HG03039 (cell line): ENCODE measurements around the gene KDF1.

Source experiments
- ATAC-seq: cut with Tn5 transposase; IDR thresholded peaks from one replicate; pipeline ENCODE4 v1.9.1; 2021; ENCODE audit warnings: mild to moderate bottlenecking, moderate library complexity; ENCODE audit not compliant: unreplicated experiment

KDF1 gene

DNA sequence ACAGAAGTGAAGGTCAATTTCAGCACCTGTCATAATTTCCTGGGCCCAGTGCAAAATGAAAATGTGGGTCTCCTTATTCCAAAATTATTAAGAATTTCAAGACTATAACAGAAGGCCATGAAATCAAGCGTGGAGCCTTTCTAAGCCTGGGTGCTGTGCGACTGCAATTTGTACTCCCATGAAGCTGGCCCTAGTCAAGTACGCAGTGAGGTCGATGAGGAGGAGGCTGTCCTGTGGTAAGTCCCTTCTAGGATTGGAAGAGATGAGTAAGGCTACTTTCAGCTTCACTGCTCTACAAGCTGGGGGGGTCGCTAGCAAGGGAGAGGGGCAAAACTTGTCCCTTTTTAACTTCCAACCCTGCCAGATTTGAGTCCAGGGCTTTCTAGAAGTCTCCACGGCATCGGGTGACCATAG, 39.1 kb downstream of the KDF1 start:
- ATAC-seq, result no peak

DNA sequence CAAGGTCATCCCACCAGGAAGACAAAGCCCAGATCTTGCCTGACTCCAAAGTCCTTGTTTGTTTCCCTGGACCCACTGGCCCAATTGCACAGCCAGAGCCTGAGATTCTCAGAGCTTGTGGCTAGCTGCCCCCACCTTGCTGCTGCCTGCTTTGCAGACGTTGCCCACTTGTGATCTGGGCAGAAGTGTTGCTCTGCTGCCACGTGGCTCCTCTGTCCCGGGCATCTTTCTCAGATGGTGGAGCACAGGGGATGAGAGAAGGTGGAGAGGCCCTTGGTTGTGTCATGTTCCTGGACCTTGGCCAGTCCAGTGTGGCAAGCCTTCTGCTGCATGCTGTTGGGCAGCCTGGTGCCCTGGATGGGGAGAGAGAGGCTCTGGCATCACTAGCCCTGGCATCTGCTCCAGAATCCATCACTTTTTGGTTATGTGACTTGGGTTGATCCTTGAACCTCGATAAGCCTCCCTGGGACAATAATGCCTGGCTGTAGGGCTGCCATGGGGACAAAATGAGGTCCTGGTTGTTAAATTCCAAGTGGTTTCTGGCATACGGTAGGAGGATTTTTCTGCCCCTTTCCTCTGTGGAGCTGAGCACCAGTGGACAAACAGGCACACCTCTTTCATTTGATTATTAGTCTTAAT, 44.9 kb downstream of the KDF1 start:
- ATAC-seq, result no peak

DNA sequence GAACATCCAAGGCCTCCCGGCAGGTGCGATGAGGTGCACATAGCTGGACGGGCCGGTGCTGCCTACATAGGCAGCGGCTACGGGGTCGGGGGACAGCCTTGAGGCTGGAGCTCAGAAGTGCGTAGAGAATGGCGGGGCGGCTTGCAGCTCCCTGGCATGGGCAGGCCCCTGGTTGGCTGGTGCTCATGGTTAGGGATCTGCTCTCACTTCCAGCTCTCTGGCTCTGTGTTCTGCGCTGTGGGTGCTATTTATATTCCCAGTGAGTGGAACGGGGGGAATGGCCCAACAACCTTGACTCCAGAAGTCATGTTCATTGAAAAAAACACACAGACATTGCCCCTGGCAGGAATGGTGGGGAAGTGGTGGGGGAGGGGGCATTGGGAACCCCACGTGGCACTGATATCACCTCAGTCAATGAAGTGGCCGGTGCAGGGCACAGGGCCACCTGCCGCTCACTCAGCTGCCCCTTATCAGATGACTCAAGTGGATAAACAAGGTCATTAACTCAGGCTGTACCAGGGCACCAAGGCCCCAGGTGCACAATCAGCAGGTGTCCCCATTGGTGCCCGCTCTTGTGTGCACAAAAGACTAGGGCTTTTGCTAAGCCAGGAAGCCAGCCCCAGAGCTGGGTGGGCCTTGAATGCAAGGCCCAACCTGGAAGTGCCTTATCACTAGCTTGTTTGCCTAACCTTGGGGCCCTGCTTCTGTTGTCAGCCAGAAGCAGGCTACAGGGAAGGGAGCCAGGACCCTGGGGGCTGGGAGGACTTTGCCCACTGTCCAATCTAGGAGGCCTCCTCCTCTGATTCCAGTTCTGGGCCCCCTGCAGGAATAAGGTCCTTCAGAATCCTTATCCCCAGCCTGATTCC, 46.3 kb downstream of the KDF1 start, which contains the start of gene NR0B2:
Gene NR0B2, minus strand, starts transcription at position 222 of the 866 bp plus-strand sequence. Its CDS starts 35 bp downstream, at position 187.
- ATAC-seq, result no peak

DNA sequence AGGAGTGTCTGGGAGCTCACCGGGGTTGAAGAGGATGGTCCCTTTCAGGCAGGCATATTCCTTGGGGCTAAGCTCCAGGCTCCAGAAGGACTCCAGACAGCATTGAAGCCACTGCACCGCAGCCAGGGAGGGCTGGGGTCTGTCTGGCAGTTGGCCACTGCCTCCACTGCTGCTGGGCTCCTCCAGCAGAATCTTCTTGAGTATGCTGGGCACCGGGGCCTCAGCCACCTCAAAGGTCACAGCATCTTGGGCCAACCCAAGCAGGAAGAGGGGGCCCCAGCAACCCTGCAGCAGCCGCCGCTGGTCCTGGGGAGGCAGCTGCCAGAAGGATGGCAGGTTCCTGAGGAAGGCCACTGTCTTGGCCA, 46.9 kb downstream of the KDF1 start:
- no peak for ATAC-seq

DNA sequence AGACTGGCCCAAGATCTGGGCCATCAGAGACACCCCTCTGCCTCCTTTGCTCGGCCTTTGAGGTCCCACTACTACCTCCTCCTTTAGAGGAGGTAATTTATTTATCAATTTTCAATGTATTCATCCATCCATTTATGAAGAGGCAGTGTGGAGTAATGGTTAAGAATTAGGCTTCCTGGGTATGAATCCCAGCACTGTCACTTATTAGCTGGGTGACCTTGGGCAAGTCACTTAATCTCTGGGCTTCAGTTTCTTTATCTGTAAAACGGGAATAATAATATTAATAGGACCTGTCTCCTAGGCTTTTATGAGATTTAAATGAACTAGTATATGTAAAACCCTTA, 48.1 kb downstream of the KDF1 start:
- no peak for ATAC-seq

DNA sequence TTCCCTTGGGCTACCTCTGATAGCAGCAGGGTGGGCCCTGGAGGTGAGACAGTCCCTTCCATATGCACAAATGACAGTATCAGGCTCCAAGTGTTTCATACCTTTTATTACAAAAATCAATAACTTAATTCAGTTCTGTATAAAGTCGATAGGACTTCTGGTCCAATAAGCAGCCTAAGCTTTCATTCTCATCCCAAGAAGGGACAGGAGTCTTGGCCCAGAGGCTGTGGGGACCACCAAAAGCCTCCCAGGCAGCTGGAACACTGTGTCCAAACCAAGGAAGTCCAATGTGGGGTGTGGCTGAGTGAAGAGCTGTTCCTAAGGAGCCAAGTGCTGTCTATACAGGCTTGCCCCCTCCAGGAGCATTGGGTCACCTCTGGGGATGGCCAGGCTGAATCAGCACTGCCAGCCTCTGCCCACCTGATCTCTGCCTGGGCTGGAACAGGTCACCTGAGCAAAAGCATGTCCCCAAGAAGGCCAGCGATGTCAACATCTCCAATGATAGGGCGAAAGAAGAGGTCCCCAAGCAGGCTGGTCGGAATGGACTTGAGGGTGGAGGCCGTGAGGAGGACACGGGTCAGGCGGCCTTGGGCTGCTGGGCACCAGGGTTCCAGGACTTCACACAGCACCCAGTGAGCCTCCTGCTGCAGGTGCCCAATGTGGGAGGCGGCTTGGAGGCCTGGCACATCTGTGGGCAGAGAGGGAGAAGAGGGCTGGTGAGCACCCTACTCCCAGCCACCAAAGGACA, 48.7 kb downstream of the KDF1 start:
- no peak for ATAC-seq

DNA sequence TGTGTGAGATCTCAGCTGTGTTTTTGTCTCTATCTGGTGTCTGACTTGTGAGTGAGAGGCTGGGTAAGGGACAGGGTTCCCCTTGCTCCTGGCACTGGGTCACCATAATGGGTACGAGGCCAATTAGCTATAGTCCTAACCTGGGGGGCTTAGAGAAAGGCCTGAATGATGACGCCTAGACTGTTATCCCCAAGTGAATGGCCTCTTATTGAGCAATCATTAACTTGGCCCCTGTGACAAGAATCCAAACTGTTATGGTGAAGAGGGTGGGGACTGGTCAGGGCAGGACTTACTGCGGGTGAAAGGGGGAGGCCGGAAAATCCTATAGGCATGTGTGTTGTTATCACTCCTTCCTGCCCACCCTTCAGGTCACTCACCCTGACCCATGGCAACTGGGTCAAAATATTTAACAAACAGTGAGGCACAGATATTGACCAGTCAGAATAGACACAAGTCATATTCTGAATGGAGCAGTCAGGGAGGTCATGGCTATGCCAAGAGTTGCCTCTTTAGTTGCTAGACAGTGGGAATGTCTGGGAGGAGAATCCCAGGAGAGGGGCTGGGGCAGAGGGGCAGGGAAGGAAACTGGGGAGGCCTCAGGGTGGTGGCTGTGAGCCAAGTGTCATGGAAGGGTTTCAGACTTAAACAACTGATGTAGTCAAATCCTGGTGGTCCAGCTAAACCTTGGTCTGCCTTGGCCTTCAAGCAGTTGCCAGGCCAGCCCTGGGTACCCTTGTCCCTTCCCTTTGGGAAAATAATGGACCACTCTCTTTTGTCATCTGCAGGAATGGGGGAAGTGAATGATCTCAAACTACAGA, 49.7 kb downstream of the KDF1 start:
- ATAC-seq, result no peak

DNA sequence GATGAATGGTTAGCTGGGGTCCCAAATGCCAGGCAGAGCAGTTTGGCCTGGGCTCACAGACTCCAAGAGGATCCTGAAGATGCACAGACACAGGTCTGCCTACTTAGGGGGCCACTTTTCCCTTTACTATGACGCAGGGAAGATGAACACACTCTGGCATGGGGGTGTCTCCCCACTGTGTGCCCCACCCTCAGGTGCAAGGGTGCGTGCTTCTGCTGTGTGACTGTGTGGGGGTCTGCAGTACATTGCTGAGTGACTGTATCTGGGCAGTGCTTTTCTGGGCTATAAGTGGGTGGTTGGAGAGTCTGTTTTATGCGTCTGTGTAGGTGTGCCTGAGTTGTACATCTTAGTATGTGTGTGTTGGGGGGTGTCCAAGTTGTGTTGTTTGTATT, 50.3 kb downstream of the KDF1 start:
- ATAC-seq, result no peak

DNA sequence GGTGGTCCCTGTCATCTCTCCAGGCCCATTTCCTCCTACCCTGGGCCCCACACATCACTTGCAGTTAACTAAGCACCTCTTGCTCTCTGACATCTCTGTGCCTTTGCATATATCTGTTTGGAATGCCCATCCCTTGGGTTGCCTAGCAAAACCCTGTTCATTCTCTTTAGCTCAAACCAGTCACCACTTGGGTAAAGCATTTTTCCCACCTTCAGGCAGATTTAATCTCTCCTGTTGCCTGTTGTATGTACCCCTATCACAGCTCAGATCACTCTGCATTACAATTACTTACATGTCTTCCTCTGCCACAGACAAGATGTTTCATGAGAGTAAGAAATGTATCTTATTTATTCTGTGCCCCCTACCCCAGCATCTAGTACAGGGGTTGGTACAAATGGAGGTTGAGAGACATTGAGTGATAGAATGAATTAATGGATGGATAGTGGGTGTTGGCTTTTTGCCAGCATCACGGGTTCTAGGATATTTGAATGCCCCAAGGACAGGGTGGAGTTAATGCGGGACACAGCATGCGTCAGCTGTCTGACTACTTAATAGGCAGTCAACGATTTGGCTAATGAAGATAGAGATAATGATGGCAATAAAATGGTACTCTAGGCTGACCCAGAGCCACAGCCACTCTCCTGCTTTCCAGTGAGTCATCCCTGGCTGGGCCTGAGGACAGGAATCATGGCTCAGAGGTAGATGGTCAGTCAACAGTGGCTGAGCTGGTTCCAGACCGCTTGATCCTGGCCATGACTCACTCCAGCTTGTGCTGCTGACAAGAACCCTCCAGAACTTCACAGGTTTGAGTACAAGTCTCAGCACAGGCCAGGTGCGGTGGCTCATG, 53.0 kb downstream of the KDF1 start:
- ATAC-seq, result no peak

DNA sequence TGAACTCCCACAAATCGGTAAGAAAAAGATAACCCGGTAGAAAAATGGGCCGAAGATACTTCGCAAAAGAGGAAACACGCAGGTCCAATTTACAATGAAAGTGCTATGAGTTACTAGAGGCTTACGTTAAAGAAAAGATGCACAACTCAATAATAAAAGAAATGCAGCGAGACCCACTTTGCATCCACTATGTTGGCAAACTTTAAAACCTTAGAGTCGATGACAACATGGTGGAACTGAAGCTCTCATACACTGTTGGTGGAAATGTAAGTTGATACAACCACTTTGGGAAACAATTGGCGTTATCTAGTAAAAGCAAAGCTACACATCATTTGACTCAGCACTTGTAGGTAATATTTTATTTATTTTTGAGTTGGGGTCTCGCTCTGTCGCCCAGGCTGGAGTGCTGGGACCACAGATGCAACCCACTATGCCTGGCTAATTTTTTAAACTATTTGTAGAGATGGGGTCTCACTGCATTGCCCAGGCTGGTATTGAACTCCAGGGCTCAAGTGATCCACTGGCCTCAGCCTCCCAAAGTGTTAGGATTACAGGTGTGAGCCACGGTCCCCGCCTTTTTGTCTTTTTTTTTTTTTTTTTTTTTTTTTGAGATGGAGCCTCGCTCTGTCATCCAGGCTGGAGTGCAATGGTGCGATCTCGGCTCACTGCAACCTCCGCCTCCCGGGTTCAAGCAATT, 59.3 kb downstream of the KDF1 start:
- no peak for ATAC-seq

DNA sequence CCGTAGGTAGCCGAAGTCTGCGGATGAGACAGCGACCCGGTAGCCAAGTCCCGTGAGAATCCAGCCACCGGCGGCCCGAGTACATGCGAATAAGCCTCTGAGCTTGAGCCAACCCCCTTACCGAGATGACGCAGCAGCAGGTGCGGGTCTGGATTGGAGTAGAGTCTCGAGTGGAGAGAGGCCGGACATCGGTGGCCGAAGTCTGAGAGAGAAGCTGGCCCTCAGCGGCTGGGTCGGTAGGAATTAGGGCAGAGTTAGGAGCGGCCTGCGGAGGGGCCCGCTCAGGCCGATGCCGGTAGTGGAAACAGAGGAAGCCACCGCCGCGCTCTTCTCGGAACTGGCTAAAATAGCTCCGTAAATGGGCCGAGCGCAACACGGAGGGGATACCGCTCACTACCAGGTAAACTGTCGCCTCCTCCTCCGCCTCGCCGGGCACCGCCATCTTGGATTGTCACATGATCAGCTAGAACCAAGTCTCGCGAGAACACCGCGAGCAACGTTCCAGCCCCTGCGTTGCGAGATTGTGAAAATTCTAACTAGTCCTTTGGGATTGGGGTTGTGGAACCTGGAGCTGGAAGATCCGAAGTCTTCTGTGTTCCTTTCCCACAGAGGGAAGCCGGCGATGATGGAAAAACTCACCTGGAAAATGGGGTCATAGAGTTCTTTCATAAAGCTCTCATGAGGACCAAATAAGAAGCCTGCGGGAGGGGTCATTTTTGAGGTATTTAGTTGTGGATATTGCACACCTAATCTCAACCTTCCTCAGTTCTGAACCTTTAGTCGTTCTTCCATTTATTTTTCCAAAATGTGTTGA, 60.1 kb downstream of the KDF1 start, which contains the start of gene GPATCH3:
Gene GPATCH3, minus strand, starts transcription at position 467 of the 814 bp plus-strand sequence. Its CDS starts 25 bp downstream, at position 442.
- peak; percentile 62 for ATAC-seq
